ENCODE measurements around the gene ACP7. TPM values are rescaled to one million over a fixed set of nuclear protein-coding genes. Genes with fewer than 3 reads are reported as not detected.
"Not testable (repeated sequence)": the region's sequence is repeated elsewhere in the genome, so short reads cannot be mapped to it uniquely, and the experiment has no call there.

Gene ACP7
- total RNA-seq, result not detected in 2 replicates
- not detected for polyA plus RNA-seq (2012)

- DNase-seq (ENCODE audit: low read depth), result no peak
These were observed at the start of gene ACP7 for GRCh38 chr19:39083983-39084731. ACP7 (plus strand) TSS chr19:39084368; CDS start chr19:39085270, 902 bp downstream.

- no peak for DNase-seq (ENCODE audit: low read depth)
These were observed 47.6 kb upstream of the ACP7 start for GRCh38 chr19:39036581-39036980.

- no peak for DNase-seq (ENCODE audit: low read depth)
These were observed 47.0 kb upstream of the ACP7 start for GRCh38 chr19:39037194-39037593.

- DNase-seq (ENCODE audit: low read depth), result peak; percentile 57
These were observed 46.1 kb upstream of the ACP7 start for GRCh38 chr19:39038098-39038497.

GRCh38 chr19:39045506-39045905 is 38.7 kb upstream of the ACP7 start:
- DNase-seq (ENCODE audit: low read depth), result no peak

DNA sequence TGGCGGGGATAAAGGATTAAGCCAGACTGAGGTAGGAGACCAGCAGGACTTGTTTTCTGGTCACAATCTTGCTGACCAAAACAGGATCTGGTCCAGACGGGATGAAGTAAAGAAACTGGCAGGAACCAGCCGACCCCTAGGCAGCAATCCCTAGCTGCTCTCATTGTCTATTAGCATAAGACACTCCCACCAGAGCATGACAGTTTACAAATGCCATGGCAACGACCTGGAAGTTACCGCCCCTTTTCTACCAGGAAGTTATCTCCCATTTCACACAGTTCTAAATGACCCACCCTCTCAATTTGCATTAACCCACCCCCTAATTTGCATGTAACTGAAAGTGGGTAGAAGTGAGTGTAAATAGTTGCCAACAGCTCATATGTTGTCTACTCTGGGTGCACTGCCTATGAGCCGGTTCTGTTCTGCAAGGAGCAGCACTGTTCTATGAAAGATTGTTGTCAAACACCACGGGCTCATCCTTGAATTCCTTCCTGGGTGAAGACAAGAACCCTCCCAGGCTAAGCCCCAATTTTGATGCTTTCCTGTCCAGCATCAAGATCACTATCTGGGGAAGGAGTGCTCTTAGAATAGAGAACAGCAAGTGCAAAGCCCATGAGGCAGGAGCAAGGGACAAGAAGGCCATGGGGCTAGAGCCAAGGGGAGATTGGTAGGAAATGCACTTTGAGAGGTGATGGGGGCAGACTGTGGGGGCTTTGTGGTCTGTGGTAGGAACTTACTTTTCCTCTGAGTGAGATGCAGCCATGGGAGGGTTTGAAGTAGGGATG is 37.9 kb upstream of the ACP7 start:
- no peak for DNase-seq (ENCODE audit: low read depth)

GRCh38 chr19:39047073-39047472 is 37.1 kb upstream of the ACP7 start:
- no peak for DNase-seq (ENCODE audit: low read depth)

DNA sequence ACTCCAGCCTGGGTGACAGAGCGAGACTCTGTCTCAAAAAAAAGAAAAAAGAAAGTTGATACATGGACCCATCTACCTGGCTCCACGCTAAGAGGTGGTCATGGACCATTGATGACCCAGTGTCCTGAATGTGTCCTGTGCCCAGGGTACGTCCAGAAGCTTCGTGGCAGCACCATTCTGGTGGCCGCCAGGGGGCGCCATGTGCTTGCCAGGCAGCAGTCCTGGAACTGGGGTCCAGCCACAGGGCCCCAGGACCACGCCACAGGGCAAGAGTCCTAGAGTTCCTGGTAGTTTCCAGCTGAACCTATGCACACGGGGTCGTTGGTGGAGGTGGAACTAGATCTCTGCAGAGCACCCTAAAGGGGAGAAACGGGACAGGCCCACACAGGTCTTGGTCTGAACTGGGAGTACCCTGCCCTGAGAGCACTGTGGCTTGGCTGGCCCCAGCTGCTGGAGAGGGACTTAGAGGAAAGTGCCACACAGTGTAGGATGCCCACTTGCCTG is 31.9 kb upstream of the ACP7 start:
- DNase-seq (ENCODE audit: low read depth), result peak; percentile 28

DNA sequence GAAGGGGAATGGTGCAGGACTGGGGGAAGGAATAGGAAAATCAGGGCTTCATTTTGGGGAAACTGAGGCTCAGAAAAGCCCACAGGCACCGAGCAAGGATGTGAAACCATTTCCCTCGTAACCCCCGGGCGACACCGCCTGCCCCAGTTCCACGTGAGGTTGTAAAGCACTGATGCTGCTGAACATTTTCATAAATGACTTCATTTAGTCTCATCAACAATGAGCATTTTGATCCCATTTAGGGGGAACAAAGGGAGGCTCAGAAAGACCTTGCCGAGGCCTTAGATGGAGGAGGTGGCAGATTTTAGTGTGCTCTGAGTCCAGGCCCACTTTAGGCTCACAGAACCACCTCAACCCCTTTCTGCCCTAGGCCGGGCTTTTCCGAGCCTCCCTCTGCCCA is 31.3 kb upstream of the ACP7 start:
- DNase-seq (ENCODE audit: low read depth), result no peak

DNA sequence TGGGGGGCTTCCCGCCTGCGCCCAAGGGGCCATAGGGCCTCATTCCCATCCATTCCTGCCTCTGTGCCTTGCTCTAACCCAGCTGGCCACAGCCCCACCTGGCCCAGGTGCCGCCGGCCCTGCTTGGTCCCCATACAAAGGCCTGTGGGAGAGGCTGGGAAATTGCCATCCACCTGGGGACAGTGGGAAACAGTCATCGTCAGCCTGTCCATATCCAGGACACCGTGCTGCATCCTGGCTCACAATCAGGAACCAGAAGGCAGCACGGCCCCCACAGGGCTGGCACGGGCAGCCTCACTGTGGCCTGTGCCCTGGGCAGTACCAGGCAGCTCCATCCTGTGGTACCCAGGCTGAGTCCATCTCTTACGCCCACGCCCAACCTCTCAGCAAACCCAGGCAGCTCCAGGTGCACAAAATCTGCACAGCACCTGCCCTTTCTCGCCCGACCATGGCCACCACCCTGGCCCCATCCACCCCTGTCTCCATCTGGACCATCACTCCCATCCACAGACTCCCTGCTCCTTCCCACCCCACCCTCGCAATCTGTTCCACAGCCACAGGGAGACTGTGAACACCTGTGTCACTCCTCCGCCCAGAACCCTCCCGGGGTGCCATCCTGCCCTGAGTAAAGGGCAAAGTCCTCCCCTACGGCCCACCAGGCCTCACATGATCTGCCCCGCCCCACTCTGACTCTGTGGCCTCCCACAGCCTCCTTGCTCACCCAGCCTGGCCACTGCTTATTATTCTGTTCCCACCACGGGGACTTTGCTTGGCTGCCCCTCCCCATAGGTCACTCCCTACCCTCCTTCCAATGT is 30.7 kb upstream of the ACP7 start:
- DNase-seq (ENCODE audit: low read depth), result no peak

- DNase-seq (ENCODE audit: low read depth), result no peak
These were observed 30.1 kb upstream of the ACP7 start for GRCh38 chr19:39054091-39054470.

DNA sequence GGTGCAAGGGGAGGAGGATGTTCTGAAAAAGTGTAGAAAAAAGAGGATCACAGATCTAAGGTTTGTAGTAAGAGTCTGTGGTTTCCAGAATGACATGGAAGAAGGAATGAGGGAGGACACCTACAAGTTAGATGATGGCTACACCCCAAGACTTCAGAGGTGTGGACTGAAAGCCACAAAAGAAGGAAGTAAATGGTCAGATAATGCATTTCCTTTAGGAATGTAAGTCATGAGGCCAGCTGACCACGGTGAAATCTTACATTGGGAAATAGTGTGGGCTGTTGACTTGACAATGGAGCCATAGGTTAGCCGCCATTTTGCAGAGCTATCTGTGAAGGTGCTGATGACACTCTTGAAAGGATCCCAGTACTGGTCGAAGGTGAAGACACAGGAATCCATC is 26.6 kb upstream of the ACP7 start:
- no peak for DNase-seq (ENCODE audit: low read depth)

DNA sequence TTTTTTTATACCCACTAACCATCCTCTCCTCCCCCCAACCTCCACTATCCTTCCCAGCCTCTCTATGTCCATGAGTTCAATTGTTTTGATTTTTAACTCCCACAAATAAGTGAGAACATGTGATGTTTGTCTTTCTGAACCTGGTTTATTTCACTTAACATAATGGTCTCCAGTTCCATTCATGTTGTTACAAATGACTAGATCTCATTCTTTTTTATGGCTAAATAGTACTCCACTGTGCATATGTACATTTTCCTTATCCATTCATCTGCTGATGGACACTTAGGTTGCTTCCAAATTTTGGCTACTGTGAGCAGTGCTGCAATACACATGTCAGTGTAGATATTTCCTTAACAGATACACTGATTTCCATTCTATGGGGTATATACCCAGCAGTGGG is 24.9 kb upstream of the ACP7 start:
- DNase-seq (ENCODE audit: low read depth), result no peak

DNA sequence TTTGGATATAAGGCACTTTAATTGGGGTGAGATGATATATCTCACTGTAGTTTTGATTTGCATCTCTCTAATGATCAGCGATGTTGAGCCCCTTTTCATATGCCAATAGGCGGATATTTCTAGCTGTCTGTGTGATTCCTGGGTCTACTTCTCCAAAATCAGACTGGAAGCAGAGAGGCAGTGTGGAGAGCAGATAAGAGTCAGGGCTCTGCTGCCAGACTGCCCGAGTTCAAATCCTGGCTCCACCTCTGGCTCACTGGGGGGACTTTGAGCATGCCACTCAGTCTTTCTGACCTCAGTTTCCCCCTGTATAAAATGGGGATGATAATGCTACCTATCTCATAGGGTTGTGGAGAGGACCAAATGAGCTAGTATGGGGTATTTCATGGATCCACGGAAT is 24.0 kb upstream of the ACP7 start:
- DNase-seq (ENCODE audit: low read depth), result no peak

- no peak for DNase-seq (ENCODE audit: low read depth)
These were observed 19.8 kb upstream of the ACP7 start for GRCh38 chr19:39064405-39064804.

DNA sequence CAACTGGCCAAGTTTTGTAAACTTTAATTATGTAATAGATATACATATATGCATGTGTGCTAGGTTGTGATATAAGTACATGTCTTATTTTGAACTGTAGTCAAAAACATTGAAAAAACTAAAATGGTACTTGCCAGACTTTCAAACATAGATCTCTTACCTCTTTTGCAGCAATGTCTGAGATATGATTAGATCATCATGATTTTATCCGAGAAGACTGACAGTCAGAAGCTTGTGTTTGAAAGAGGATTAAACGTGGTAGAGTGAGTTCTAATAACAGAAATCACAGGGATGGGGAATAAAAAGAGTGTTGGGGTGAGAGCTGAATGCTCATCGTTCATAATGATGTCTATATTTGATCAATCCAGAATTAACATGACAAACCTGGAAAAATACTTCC is 18.2 kb upstream of the ACP7 start:
- DNase-seq (ENCODE audit: low read depth), result no peak

- DNase-seq (ENCODE audit: low read depth), result no peak
These were observed 17.1 kb upstream of the ACP7 start for GRCh38 chr19:39067104-39067503.

GRCh38 chr19:39068259-39068658 is 15.9 kb upstream of the ACP7 start:
- not testable (repeated sequence) for DNase-seq (ENCODE audit: low read depth)

GRCh38 chr19:39070888-39071287 is 13.3 kb upstream of the ACP7 start:
- peak; percentile 24 for DNase-seq (ENCODE audit: low read depth)

DNA sequence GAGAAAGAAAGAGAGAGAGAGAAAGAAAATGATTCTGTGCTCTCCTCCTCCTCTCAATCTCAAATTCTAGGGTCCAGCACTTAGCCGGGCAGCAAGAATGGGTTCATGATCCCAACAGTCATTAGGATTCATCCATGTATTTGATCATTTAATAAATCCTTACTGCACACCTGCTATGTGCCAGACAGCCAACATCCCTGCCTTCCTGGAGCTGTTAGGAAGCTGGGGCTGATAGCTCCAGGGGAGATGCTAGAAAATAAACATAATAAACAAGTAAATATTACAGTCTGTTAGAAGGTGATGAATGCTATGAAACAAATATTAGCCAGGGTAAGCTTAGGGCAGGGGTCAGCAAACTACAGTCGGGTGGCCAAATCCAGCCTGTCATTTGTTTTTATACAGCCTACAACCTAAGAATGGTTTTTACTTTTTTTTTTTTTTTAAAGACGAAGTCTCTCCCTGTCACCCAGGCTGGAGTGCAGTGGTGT is 9.9 kb upstream of the ACP7 start:
- DNase-seq (ENCODE audit: low read depth), result no peak

GRCh38 chr19:39074942-39075341 is 9.2 kb upstream of the ACP7 start:
- no peak for DNase-seq (ENCODE audit: low read depth)

DNA sequence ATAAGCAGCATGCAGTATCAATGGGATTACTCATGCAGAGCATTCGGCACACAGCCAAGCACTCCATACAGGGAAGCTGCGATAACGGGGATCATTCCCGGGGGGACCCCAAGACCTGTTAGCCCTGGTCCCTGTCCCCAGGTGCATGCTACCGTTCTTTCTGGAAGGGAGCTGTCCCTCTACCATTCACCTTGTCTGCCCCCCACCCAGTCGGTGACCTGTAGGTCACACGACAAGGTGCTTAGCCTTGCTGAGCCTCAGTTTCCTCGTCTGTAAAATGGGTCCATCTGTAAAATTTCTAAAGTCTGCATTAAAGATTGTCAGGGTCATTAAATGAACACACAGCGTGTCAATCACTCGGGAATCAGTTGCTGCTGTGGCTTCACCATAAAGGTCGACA is 6.8 kb upstream of the ACP7 start:
- DNase-seq (ENCODE audit: low read depth), result no peak

Data from myocyte (in vitro differentiated cells).